Upper lobe of left lung (tissue), 6 donors: ENCODE data around the gene UBXN10. TPM values are rescaled to one million over a fixed set of nuclear protein-coding genes. Genes with fewer than 3 reads are reported as not detected.
"Not testable (repeated sequence)": the region's sequence is repeated elsewhere in the genome, so short reads cannot be mapped to it uniquely, and the experiment has no call there.

Experiments used
- ATAC-seq, 2 donors: fragments of 200-7000 bp; cut with Tn5 transposase; one replicate each; pipeline ENCODE4 v1.9.1; 2022; ENCODE audit warnings: mild to moderate bottlenecking in 2 of 2, moderate library complexity in 2 of 2; ENCODE audit not compliant: low FRiP score in 2 of 2
- DNase-seq, 2 donors: peaks; one replicate each; pipeline ENCODE4 v3.0.0-alpha.2; 2019 to 2020
- H3K27ac ChIP-seq, 4 donors: fragments of 200-600 bp; sonication (generic); one replicate each; pipeline ENCODE4 v1.5.1; 2016 to 2019
- H3K27me3 ChIP-seq, 4 donors: fragments of 200-600 bp; sonication (generic); one replicate each; pipeline ENCODE4 v1.5.1; 2017 to 2019
- H3K36me3 ChIP-seq, 4 donors: fragments of 200-600 bp; sonication (generic); one replicate each; pipeline ENCODE4 v1.5.1; 2016 to 2019
- H3K4me1 ChIP-seq, 4 donors: fragments of 200-600 bp; sonication (generic); one replicate each; pipeline ENCODE4 v1.5.1; 2018 to 2019
- H3K4me3 ChIP-seq, 4 donors: fragments of 200-600 bp; sonication (generic); one replicate each; pipeline ENCODE4 v1.5.1; 2017 to 2019; ENCODE audit warnings: mild to moderate bottlenecking in 2 of 4, moderate library complexity in 1 of 4
- H3K9me3 ChIP-seq, 4 donors: fragments of 200-600 bp; sonication (generic); one replicate each; pipeline ENCODE4 v1.5.1; 2018 to 2019
- CTCF ChIP-seq, 6 experiments: fragments of 450-650 bp in 4 of 6; fragments of 200-600 bp in 2 of 6; sonication (generic) in 2 of 6; IDR thresholded peaks; one replicate each; pipeline ENCODE4 v1.5.1; 2016 to 2019; ENCODE audit warnings: antibody characterized with exemption in 6 of 6
- EP300 ChIP-seq, 4 donors: sonication (generic); formaldehyde crosslinking; IDR thresholded peaks; one replicate each; pipeline ENCODE4 v1.5.1; 2017; ENCODE audit warnings: antibody characterized with exemption in 4 of 4, control low read depth in 2 of 4
- POLR2A ChIP-seq, 4 donors: fragments of 450-650 bp; IDR thresholded peaks; one replicate each; pipeline ENCODE4 v1.5.1; 2016 to 2017; ENCODE audit warnings: antibody characterized with exemption in 4 of 4, mild to moderate bottlenecking in 2 of 4
- POLR2AphosphoS5 ChIP-seq, 2 donors: sonication (generic); formaldehyde crosslinking; IDR thresholded peaks; one replicate each; pipeline ENCODE4 v1.5.1; 2017; ENCODE audit warnings: antibody characterized with exemption in 2 of 2
- WGBS, 2 donors: methylation state at CpG; one replicate each; pipeline ENCODE4 v1.1.5; 2017 to 2018; 5-methylcytosine and 5-hydroxymethylcytosine counted together
- total RNA-seq, 6 donors: library from RNA; depleted of rRNA in 4 of 6; stranded (reverse); fragments of >200 nt in 4 of 6; gene quantifications; one replicate each; pipeline versions ENCODE4 v1.1.0 to v1.2.1, GENCODE V29; 2016 to 2021
- donor health status: DM: no; HTN: no; CAD: no; lungs with moderate emphysema.
- donor health status: DM: no; HTN: yes; CAD: no; lungs with severe emphysema.

Gene UBXN10
- total RNA-seq, 6 donors from 2014 or later: 0.86 to 29.8 (median 6.5) TPM

GRCh38 chr1:20211511-20211931 is 25.6 kb downstream of the UBXN10 start:
- Histone ChIP-seq H3K4me3 (no peak overlapping the region), H3K4me1 (peaks cover 4 to 13% (median 8%) of the 10 kb centered on the region in 4 donors), H3K27me3 (no peaks in the 10 kb centered on the region), H3K27ac (no peak overlapping the region), H3K36me3 (no peaks in the 10 kb centered on the region), H3K9me3 (no peaks in the 10 kb centered on the region)
- ATAC-seq (peak in 1 of 2 donors; percentile 65), DNase-seq (no peak)
- WGBS, 2 donors: 51 to 55% methylated on average over 4 of the region's 4 CpGs
- no peak for TF ChIP-seq POLR2A (IDR thresholded peaks at IDR 0.05)
- TF ChIP-seq CTCF (IDR thresholded peaks at IDR 0.05): no peak
- no peak for TF ChIP-seq EP300 (IDR thresholded peaks at IDR 0.05)
- no peak for TF ChIP-seq POLR2AphosphoS5 (IDR thresholded peaks at IDR 0.05)

- WGBS, 2 donors: 61 to 71% methylated on average over 11 of the region's 11 CpGs
- DNase-seq (no peak), ATAC-seq (no peak)
- TF ChIP-seq POLR2AphosphoS5 (IDR thresholded peaks at IDR 0.05) (no peak), EP300 (IDR thresholded peaks at IDR 0.05) (no peak), CTCF (IDR thresholded peaks at IDR 0.05) (no peak), POLR2A (IDR thresholded peaks at IDR 0.05) (no peak)
- Histone ChIP-seq H3K4me1 (peaks cover 4 to 13% (median 8%) of the 10 kb centered on the region in 4 donors), H3K4me3 (no peak overlapping the region), H3K9me3 (no peaks in the 10 kb centered on the region), H3K36me3 (no peaks in the 10 kb centered on the region), H3K27ac (no peak overlapping the region), H3K27me3 (no peaks in the 10 kb centered on the region)
These were observed 26.3 kb downstream of the UBXN10 start for GRCh38 chr1:20212085-20212684.

- Histone ChIP-seq H3K27ac (no peak overlapping the region), H3K4me3 (no peak overlapping the region), H3K4me1 (peaks cover 4 to 13% (median 8%) of the 10 kb centered on the region in 4 donors), H3K27me3 (no peaks in the 10 kb centered on the region), H3K9me3 (no peaks in the 10 kb centered on the region), H3K36me3 (no peaks in the 10 kb centered on the region)
- DNase-seq (peak; percentile 68 to 90), ATAC-seq (peak; percentile 62 to 79)
- 4 to 7% methylated on average over 18 to 21 of the region's 21 CpGs for WGBS, 2 donors
- TF ChIP-seq POLR2AphosphoS5 (IDR thresholded peaks at IDR 0.05): no peak
- peak in 5 of 6 experiments; percentile 3 to 79 (median 37) for TF ChIP-seq CTCF (IDR thresholded peaks at IDR 0.05)
These were observed 26.9 kb downstream of the UBXN10 start for GRCh38 chr1:20212685-20213331.

- WGBS, 2 donors: 74 to 82% methylated on average over 6 of the region's 6 CpGs
- TF ChIP-seq CTCF (IDR thresholded peaks at IDR 0.05): no peak
- no peak for TF ChIP-seq POLR2AphosphoS5 (IDR thresholded peaks at IDR 0.05)
- H3K27ac ChIP-seq: no peak overlapping the region
- no peaks in the 10 kb centered on the region for H3K27me3 ChIP-seq
- H3K9me3 ChIP-seq: no peaks in the 10 kb centered on the region
- H3K36me3 ChIP-seq: no peaks in the 10 kb centered on the region
- H3K4me1 ChIP-seq: peaks cover 4 to 13% (median 8%) of the 10 kb centered on the region in 4 donors
- no peak for ATAC-seq
- H3K4me3 ChIP-seq: no peak overlapping the region
- DNase-seq: no peak
These were observed 29.8 kb downstream of the UBXN10 start for GRCh38 chr1:20215716-20216115.

- Histone ChIP-seq H3K27ac (no peak overlapping the region), H3K9me3 (no peaks in the 10 kb centered on the region), H3K4me3 (no peak overlapping the region), H3K4me1 (peaks cover 4 to 13% (median 8%) of the 10 kb centered on the region in 4 donors), H3K36me3 (no peaks in the 10 kb centered on the region), H3K27me3 (no peaks in the 10 kb centered on the region)
- no peak for DNase-seq
- TF ChIP-seq CTCF (IDR thresholded peaks at IDR 0.05) (no peak), POLR2A (IDR thresholded peaks at IDR 0.05) (no peak), POLR2AphosphoS5 (IDR thresholded peaks at IDR 0.05) (no peak), EP300 (IDR thresholded peaks at IDR 0.05) (no peak)
- ATAC-seq: no peak
- 63% methylated on average over 1 of the region's 1 CpG; no CpG with 5 or more reads in 1 of the 2 donors for WGBS, 2 donors
These were observed 30.7 kb downstream of the UBXN10 start for GRCh38 chr1:20216574-20216973.

- WGBS, 2 donors: 77 to 88% methylated on average over 6 of the region's 6 CpGs
- not testable (repeated sequence) for H3K27me3 ChIP-seq, H3K4me3 ChIP-seq, H3K4me1 ChIP-seq, H3K9me3 ChIP-seq, H3K27ac ChIP-seq, H3K36me3 ChIP-seq, DNase-seq, ATAC-seq
These were observed 33.2 kb downstream of the UBXN10 start for GRCh38 chr1:20219053-20219452.
